ENCODE measurements around the gene ABHD8.

ABHD8 gene

GRCh38 chr19:17303167-17303939, at the start of gene ABHD8:
ABHD8 (minus strand) TSS chr19:17303425; CDS start chr19:17301616, 1,809 bp downstream.
- TF ChIP-seq CTCF (IDR thresholded peaks at IDR 0.05; ENCODE audit: control insufficient read depth, insufficient read depth, low read depth, low read length, missing control alignments), result peak; percentile 16
- DNase-seq (ENCODE audit: low read depth), result peak; percentile 78
- H3K4me3 ChIP-seq (ENCODE audit: control insufficient read depth, low read depth, low read length), result peak within 1 kb of the TSS; percentile 81

- DNase-seq (ENCODE audit: low read depth), result no peak
- H3K4me3 ChIP-seq (ENCODE audit: control insufficient read depth, low read depth, low read length), result no peak overlapping the region
- no peak for TF ChIP-seq CTCF (IDR thresholded peaks at IDR 0.05; ENCODE audit: control insufficient read depth, insufficient read depth, low read depth, low read length, missing control alignments)
Measured at GRCh38 chr19:17352608-17353280, 49.5 kb upstream of the ABHD8 start.

GRCh38 chr19:17351815-17352435, 48.7 kb upstream of the ABHD8 start:
- no peak for DNase-seq (ENCODE audit: low read depth)
- no peak for TF ChIP-seq CTCF (IDR thresholded peaks at IDR 0.05; ENCODE audit: control insufficient read depth, insufficient read depth, low read depth, low read length, missing control alignments)
- no peak overlapping the region for H3K4me3 ChIP-seq (ENCODE audit: control insufficient read depth, low read depth, low read length)

- peak overlapping the region; percentile 16; the same call in 1 of the 2 replicates for H3K4me3 ChIP-seq (ENCODE audit: control insufficient read depth, low read depth, low read length)
- no peak for TF ChIP-seq CTCF (IDR thresholded peaks at IDR 0.05; ENCODE audit: control insufficient read depth, insufficient read depth, low read depth, low read length, missing control alignments)
- DNase-seq (ENCODE audit: low read depth), result no peak
Measured at GRCh38 chr19:17348700-17349099, 45.5 kb upstream of the ABHD8 start.

GRCh38 chr19:17347877-17348276, 44.7 kb upstream of the ABHD8 start:
- H3K4me3 ChIP-seq (ENCODE audit: control insufficient read depth, low read depth, low read length), result no peak overlapping the region
- no peak for TF ChIP-seq CTCF (IDR thresholded peaks at IDR 0.05; ENCODE audit: control insufficient read depth, insufficient read depth, low read depth, low read length, missing control alignments)
- DNase-seq (ENCODE audit: low read depth), result no peak

- DNase-seq (ENCODE audit: low read depth), result no peak
- no peak overlapping the region for H3K4me3 ChIP-seq (ENCODE audit: control insufficient read depth, low read depth, low read length)
- no peak for TF ChIP-seq CTCF (IDR thresholded peaks at IDR 0.05; ENCODE audit: control insufficient read depth, insufficient read depth, low read depth, low read length, missing control alignments)
Measured at GRCh38 chr19:17347361-17347760, 44.1 kb upstream of the ABHD8 start.

Data from AG09309 (cell line).